ENCODE measurements around the gene MAGEF1. TPM values are rescaled to one million over a fixed set of nuclear protein-coding genes. Genes with fewer than 3 reads are reported as not detected.

The MAGEF1 gene
- total and polyA plus RNA-seq, 2 of the 8 experiments (the other 6 are each of a cell fraction or from before 2014, with no cell fraction given) = 26.5 to 56.7 TPM

GRCh38 chr3:184690192-184690883 lies 21.5 kb downstream of the MAGEF1 start:
- ChIA-PET CTCF (ENCODE audit: partially characterized antibody) (interaction anchor here (0.6 to 2.5 kb wide), 11 partner anchors 15 to 696 kb away, joined by 3 to 9 read pairs (median 5); partner anchors contain the start of gene EPHB3), POLR2A (ENCODE audit: partially characterized antibody) (interaction anchor here (1.2 kb wide), 1 partner anchor 20 kb away, joined by 4 read pairs; no protein-coding TSS in a partner anchor)
- H2AFZ ChIP-seq (ENCODE audit: low read length) = no peak overlapping the region
- no peaks in the 10 kb centered on the region; the same call in 1 of the 2 replicates for H3K23me2 ChIP-seq (ENCODE audit: low read depth, low read length)
- WGBS, 2 experiments (ENCODE audit: extremely low coverage in 1 of 2, insufficient coverage in 1 of 2, insufficient read length in 1 of 2, insufficient replicate concordance in 2 of 2, low coverage in 1 of 2, low lambda C conversion rate in 2 of 2, missing lambda C conversion rate in 1 of 2) = 91% methylated on average over 14 of the region's 16 CpGs; no CpG with 5 or more reads in 1 of the 2 experiments
- no peak overlapping the region for H4K91ac ChIP-seq (replicated peaks; ENCODE audit: insufficient read length, low read length)
- no peak overlapping the region for H2BK5ac ChIP-seq (ENCODE audit: low read depth, low read length)
- no peak overlapping the region for H3K9ac ChIP-seq (replicated peaks in 1 of 4; ENCODE audit: extremely low read depth in 1 of 4, low read depth in 3 of 4, low read length in 3 of 4)
- peaks cover 3 to 10% (median 6%) of the 10 kb centered on the region in 4 experiments; a peak in 5 of 7 replicates for H3K4me1 ChIP-seq (replicated peaks in 1 of 4; ENCODE audit: control insufficient read depth in 3 of 4, insufficient read depth in 4 of 4, low read length in 3 of 4)
- no peak overlapping the region for H2BK20ac ChIP-seq (ENCODE audit: low read length)
- no peak overlapping the region for H3K4me2 ChIP-seq (ENCODE audit: insufficient read depth in 1 of 2, low read depth in 2 of 2, low read length in 2 of 2)
- FAIRE-seq = no peak
- peaks cover 0 to 3% (median 0%) of the 10 kb centered on the region in 4 experiments; a peak in 1 of 7 replicates for H3K27me3 ChIP-seq (replicated peaks in 1 of 4; ENCODE audit: control insufficient read depth in 3 of 4, extremely low read depth in 1 of 4, insufficient read depth in 3 of 4, low read length in 3 of 4)
- no peak overlapping the region for H4K5ac ChIP-seq (ENCODE audit: insufficient read length, low read depth, low read length)
- TF ChIP-seq CHD1 (IDR thresholded peaks at IDR 0.05; ENCODE audit: low read depth, low read length) (no peak), ASH2L (IDR thresholded peaks at IDR 0.05; ENCODE audit: low read length) (no peak), TEAD4 (IDR thresholded peaks at IDR 0.05; ENCODE audit: low read depth, low read length) (no peak)
- TF ChIP-seq, protein P1, sequence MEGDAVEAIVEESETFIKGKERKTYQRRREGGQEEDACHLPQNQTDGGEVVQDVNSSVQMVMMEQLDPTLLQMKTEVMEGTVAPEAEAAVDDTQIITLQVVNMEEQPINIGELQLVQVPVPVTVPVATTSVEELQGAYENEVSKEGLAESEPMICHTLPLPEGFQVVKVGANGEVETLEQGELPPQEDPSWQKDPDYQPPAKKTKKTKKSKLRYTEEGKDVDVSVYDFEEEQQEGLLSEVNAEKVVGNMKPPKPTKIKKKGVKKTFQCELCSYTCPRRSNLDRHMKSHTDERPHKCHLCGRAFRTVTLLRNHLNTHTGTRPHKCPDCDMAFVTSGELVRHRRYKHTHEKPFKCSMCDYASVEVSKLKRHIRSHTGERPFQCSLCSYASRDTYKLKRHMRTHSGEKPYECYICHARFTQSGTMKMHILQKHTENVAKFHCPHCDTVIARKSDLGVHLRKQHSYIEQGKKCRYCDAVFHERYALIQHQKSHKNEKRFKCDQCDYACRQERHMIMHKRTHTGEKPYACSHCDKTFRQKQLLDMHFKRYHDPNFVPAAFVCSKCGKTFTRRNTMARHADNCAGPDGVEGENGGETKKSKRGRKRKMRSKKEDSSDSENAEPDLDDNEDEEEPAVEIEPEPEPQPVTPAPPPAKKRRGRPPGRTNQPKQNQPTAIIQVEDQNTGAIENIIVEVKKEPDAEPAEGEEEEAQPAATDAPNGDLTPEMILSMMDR (IDR thresholded peaks at IDR 0.05; ENCODE audit: control extremely low read depth in 1 of 3, insufficient read depth in 1 of 3, low read depth in 1 of 3, low read length in 3 of 3) = no peak
- no peak overlapping the region for H3K14ac ChIP-seq (ENCODE audit: insufficient read length)
- no peak overlapping the region for H3K4ac ChIP-seq (replicated peaks; ENCODE audit: insufficient read length, low read depth, low read length)
- H3K79me1 ChIP-seq (ENCODE audit: low read depth, low read length) = no peaks in the 10 kb centered on the region
- no peak overlapping the region for H2AK5ac ChIP-seq (ENCODE audit: low read depth, low read length)
- no peak for DNase-seq (ENCODE audit: low read depth in 1 of 2, low spot score in 2 of 2)
- no peaks in the 10 kb centered on the region for H4K20me1 ChIP-seq (replicated peaks in 1 of 2; ENCODE audit: control insufficient read depth in 1 of 2, insufficient read depth in 2 of 2, low read length in 2 of 2)
- H2BK120ac ChIP-seq (replicated peaks; ENCODE audit: low read depth, low read length) = no peak overlapping the region
- no peak overlapping the region for H3K23ac ChIP-seq (ENCODE audit: insufficient read length)
- no peaks in the 10 kb centered on the region for H3K79me2 ChIP-seq (ENCODE audit: control insufficient read depth in 1 of 2, insufficient read depth in 2 of 2, low read length in 2 of 2)
- no peak overlapping the region for H3K27ac ChIP-seq (ENCODE audit: low read depth, low read length)
- H2BK15ac ChIP-seq (ENCODE audit: low read length) = no peak overlapping the region
- H4K8ac ChIP-seq (ENCODE audit: extremely low read depth, insufficient read depth, low read length) = no peak overlapping the region
- H3K36me3 ChIP-seq (ENCODE audit: control insufficient read depth in 2 of 4, insufficient read depth in 4 of 4, low read length in 3 of 4) = no peaks in the 10 kb centered on the region
- no peak overlapping the region for H3K4me3 ChIP-seq (ENCODE audit: extremely low read depth in 1 of 4, insufficient read depth in 2 of 4, low read depth in 3 of 4, low read length in 4 of 4)
- no peak overlapping the region for H2BK12ac ChIP-seq (ENCODE audit: low read depth, low read length)
- no peaks in the 10 kb centered on the region for H3K9me3 ChIP-seq (ENCODE audit: insufficient read depth in 2 of 2, low read depth in 1 of 2, low read length in 1 of 2)
- no peak overlapping the region; the same call in 1 of the 2 replicates for H3K18ac ChIP-seq (ENCODE audit: extremely low read depth, low read length)
- H3K56ac ChIP-seq (replicated peaks; ENCODE audit: insufficient read length, low read depth, low read length) = no peak overlapping the region
